ENCODE data around the gene NOP56.
"Not testable (repeated sequence)": the region's sequence is repeated elsewhere in the genome, so short reads cannot be mapped to it uniquely, and the experiment has no call there.

The NOP56 gene

GRCh38 chr20:2643708-2644107 is 8.7 kb upstream of the NOP56 start:
- DNase-seq (ENCODE audit: low read depth): no peak

GRCh38 chr20:2652724-2653555 is 508 bp downstream of the NOP56 start:
- DNase-seq (ENCODE audit: low read depth): no peak

GRCh38 chr20:2653556-2654383 is 1.3 kb downstream of the NOP56 start:
- DNase-seq (ENCODE audit: low read depth): no peak

- DNase-seq (ENCODE audit: low read depth): no peak
Observed at GRCh38 chr20:2654384-2654822, 2.0 kb downstream of the NOP56 start.

GRCh38 chr20:2654831-2655230 is 2.4 kb downstream of the NOP56 start:
- no peak for DNase-seq (ENCODE audit: low read depth)

GRCh38 chr20:2655331-2656116 is 3.1 kb downstream of the NOP56 start:
- DNase-seq (ENCODE audit: low read depth): no peak

GRCh38 chr20:2656471-2657117 is 4.2 kb downstream of the NOP56 start:
- no peak for DNase-seq (ENCODE audit: low read depth)

GRCh38 chr20:2657241-2657640 is 4.8 kb downstream of the NOP56 start:
- no peak for DNase-seq (ENCODE audit: low read depth)

- no peak for DNase-seq (ENCODE audit: low read depth)
Observed at GRCh38 chr20:2657674-2658073, 5.2 kb downstream of the NOP56 start.

- no peak for DNase-seq (ENCODE audit: low read depth)
Observed at GRCh38 chr20:2658414-2659354, 6.3 kb downstream of the NOP56 start.

- DNase-seq (ENCODE audit: low read depth): no peak
Observed at GRCh38 chr20:2659547-2659946, 7.1 kb downstream of the NOP56 start.

GRCh38 chr20:2663364-2663886 is 11.0 kb downstream of the NOP56 start:
- DNase-seq (ENCODE audit: low read depth): no peak

GRCh38 chr20:2663887-2664719 is 11.7 kb downstream of the NOP56 start, which contains the start of gene IDH3B:
Gene IDH3B (minus strand): TSS chr20:2664216. CDS start chr20:2664188, 28 bp downstream.
- peak; percentile 55 for DNase-seq (ENCODE audit: low read depth)

- no peak for DNase-seq (ENCODE audit: low read depth)
Observed at GRCh38 chr20:2671977-2672376, 19.5 kb downstream of the NOP56 start.

GRCh38 chr20:2672446-2672845 is 20.0 kb downstream of the NOP56 start:
- DNase-seq (ENCODE audit: low read depth): no peak

- DNase-seq (ENCODE audit: low read depth): no peak
Observed at GRCh38 chr20:2673453-2673852, 21.0 kb downstream of the NOP56 start.

- DNase-seq (ENCODE audit: low read depth): no peak
Observed at GRCh38 chr20:2680046-2680445, 27.6 kb downstream of the NOP56 start.

- not testable (repeated sequence) for DNase-seq (ENCODE audit: low read depth)
Observed at GRCh38 chr20:2682040-2682439, 29.6 kb downstream of the NOP56 start.

GRCh38 chr20:2684817-2685216 is 32.4 kb downstream of the NOP56 start:
- DNase-seq (ENCODE audit: low read depth): not testable (repeated sequence)
